LoVo (cell line): ENCODE results near the gene TNS3.

Experiments used
- DNase-seq: peaks from one replicate; pipeline ENCODE4 v3.0.0-alpha.2; 2016; ENCODE audit warnings: low spot score

The TNS3 gene

DNA sequence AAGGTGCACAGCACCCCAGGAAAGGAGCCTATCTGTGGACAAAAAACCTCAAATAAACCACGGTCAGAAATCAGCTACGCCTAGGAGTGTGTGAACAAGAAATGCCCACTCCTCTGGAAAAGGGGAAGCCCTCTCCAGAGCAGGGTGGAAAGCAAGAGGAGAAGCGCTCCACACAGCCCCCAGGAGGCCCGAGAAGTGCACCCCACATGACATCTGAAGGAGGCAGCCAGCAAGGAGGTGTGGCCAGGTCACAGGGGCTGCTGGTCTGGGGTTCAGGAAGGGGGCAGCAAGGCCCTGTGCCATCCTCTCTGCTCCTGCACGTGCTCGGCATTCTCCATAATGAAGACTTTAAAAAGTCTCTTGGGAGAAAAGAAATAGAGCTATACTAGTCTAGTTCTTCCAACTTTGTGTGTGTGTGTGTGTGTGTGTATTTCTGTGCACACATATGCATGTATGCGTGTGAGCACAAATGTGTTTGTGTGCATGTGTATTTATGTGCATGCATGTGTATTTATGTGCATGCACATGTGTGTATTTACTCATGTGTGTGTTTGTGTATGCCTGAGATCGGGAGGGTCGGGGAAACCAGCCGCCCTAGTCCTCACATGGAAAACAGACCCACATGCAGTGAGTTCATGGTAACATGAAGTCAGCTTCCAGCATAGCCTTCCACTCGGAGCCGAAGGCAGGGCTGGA lies 76.5 kb downstream of the TNS3 start:
- no peak for DNase-seq

DNA sequence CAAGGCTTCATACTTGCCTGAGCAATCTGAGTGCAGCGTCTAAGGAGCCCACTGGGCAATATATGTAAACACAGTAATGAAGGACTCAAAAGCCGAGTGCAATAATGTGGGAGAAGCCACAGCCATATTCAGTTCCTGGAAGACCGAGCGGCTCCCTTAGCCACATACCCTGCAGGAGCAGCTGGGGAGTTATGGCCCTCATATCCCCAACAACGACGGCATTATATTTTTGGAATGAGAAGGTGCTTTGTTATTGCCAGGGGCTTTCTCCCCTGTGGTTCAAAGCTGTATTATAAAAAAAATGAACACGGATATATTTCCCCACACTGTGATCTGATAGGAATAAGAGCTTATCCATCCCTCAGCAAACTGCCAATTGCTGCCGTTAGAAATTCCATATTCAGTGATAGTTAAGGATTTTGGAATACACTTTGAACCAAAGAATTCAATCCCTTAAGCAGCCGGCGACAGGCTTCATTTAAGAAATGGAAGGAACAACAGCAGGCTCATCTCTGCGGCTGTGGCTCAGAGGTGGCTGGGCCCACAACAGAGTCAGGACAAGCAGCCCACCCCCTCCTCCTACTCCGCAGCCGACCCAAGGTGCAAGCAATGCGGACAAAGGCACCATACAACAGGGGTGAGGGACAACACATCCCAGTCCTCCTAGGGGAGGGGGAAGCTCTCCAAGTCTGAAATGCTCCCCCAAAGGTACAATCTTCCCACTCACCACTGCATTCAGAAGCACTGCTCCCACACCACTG lies 77.2 kb downstream of the TNS3 start:
- no peak for DNase-seq

DNA sequence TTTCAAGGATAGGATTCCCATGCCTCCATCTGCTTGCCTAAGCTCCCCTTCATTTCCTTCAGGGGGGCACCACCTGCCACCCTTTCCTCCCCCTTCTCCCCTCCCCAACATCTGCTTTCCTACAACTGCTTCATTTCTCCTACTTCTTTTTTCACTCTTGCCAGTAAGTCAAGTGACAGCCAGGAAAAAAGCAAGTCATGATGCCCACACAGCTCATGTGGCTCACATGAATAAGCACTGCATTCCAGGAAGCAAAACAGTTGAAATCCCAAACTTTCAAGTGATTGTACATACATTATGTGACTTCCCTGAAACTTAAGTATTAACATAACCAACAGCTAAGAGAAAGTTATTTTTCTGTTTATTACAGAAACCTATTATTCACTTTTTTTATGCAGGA lies 78.6 kb downstream of the TNS3 start:
- no peak for DNase-seq

DNA sequence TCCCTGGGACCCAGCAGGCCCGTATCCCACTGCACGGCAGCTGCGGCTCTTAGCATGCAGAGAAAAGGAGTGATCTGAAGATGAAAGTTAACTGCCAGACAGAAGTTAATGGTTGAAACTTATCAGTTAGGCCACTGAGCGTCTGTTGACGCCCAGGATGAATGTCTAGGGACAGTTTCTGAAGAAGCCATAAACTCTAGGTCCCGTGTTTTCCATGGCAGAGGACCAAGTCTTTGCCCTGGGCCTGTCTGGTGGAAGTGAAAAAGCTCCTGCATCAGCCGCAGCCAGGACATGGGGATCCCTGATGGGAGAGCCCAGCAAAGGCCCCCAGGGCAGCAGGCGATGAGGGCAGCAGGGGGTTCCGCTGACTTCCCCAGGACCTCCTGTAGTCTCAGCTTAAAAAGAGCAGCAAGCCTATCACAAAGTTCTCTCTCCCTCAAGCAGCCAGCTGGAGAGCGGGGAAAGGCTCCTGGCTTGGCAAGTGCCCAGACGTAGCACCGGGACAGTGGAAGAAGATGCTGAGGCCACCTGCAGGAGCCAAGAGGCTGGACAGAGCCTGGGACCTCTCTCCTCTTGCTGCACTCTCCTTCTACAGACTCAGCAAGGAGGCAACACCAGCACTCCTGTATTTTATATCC lies 79.6 kb downstream of the TNS3 start:
- DNase-seq: no peak

DNA sequence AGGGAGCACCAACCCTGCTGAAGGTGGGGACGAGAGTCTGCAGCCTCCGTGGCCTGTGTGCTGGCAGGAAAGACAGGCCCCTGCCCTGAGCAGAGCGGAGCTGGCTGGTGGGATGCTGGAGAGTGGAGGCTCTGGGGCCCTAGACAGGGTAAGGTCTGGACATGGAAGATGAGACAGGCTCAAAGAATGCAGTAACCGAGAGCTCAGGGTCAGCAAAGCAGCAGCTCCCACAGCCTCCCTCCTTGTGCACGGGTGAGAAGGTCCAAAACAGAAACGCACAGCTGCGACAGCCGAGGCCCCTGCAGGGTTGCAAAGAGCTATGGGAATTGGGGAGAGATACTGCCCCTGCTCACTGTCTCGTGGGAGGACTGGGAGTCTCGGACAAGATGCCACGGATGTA lies 80.5 kb downstream of the TNS3 start:
- DNase-seq: no peak

DNA sequence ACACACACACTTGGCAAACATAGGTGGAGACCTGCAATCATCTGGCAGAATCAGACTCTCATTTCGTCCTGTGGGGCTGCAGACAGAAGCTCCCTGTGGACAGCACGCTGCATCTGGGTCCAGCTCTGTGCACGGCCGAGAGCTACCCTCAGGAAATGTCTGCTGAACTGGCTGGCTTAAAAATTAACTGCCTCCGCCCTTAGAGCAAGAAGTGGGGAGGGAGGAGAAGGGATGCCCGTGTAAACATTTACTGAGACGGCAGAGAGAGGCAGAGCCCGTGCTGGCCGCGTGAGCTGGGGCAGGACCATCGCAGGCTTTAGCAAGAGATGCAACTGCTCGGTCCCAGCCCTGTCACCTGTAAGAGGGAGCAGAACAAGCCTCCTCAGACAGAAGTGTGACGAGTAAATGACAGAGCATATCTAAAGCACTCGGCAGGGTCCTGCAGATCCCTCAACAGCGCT lies 81.8 kb downstream of the TNS3 start:
- DNase-seq: no peak

DNA sequence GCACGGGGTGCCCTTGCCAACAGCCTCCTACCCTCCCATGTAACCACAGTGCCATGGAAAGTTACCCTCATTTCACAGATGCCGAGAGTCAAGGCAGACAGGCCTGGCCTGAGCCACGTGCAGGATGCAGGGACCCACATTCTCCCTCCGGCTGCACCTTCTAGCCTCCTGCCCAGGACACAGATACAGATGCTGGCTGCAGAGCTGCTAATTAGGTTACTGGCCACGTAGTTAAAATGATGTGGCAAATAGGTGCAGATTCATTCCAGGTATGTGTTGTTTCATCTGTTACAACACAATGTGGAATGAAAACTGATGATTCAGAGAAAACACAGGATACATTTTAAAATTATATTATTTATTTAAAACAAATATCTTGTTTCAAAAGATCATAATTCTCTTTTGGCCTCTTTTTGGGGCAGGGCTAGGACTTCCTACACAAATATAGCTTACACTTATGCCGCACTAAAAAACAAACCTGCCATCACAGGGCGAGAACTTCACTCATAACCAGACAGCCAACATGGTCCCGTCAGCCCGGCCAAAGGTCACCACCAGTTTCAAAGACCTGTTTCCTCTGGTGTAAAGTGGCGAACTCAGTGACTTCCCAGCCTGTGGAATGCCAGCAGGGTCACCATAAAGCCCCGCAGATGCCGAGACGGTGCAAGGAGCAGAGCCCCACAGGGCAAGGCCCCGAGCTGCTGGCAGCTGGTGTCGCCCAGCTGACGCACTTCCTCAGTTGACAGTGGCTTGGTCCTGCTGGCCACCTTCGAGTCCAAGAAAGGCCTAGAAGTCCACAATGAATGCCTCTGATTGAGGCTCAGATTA lies 83.5 kb downstream of the TNS3 start:
- no peak for DNase-seq

DNA sequence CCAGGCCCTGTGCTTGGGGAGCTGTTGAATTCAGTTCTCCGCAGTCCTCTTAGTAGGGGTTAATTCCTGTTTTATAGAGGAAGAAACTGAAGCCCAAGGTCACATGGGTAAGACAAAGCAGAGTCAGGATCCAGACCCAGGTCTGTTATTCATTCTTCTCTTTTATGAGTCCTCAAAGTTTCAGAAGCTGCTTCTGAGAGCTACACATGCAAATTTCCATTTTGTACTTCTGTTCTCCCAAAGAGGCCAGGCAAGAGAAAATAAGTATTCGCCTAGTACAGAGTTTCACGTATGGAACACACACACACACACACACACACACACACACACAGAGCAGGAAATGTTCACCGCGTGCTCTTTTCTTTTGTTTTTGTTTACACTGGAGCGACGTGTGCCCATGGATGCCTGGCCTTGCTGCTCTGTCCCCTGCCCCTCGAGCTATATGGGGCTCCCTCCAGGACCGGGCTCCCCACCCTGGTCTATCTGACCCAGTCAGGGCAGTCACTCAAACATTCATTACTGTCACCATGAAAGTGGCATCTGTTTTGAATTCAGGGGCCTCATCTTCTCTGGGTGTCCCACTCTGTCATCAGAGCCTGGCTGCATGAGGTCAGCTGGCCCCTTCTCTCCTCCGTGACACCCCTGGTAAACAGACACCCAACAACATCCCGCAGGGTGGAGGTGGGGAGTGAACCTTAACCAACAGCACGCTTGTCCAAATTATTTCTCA lies 84.4 kb downstream of the TNS3 start:
- DNase-seq: no peak

DNA sequence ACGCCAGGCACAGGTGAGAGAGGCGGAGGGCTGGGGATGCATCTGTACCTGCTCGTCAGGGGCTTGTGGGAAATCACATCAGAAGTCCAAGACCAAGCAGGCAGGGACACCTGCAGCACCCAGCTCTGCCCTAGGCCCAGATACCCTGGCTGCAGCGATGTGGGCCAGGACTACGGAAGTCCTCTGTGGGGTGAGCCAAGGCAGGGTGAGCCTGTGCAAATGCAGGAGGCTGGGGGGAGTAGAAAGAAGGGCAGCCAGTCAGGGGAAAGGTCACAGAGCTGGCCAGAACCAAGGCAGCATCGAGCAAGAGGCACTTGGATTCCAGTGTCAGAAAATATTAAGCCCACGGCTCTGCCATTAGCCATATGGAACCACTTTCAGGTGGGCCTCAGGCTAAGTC lies 85.2 kb downstream of the TNS3 start:
- no peak for DNase-seq

DNA sequence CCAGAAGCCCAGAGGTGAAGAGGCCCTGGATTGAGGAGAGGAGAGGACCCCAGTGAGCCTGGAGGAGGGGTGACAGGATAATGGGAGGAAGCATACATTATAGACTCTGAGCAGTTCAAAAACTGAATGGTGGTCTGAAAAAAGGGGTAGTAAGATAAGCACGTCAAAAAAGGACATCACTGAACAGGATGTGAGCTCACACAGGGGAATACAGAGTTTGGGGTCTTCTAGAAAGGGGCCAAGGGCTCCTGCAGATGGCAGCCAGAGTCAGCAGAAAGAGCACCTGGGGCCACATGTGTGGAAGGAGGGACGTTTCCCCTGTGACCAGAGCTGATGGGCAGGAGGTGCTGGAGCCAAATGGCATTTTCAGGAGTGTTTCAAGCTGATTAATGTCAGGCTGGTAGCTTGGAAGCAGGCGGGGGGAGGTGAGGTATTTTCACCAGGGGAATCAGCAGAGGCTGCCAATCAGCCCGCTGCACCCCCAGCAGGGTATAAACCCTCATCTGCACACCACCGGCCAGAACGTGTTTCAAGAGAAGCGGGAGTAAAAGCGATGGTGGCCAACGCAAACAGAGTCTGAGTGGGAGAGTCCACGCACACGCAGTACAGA lies 85.8 kb downstream of the TNS3 start:
- no peak for DNase-seq

DNA sequence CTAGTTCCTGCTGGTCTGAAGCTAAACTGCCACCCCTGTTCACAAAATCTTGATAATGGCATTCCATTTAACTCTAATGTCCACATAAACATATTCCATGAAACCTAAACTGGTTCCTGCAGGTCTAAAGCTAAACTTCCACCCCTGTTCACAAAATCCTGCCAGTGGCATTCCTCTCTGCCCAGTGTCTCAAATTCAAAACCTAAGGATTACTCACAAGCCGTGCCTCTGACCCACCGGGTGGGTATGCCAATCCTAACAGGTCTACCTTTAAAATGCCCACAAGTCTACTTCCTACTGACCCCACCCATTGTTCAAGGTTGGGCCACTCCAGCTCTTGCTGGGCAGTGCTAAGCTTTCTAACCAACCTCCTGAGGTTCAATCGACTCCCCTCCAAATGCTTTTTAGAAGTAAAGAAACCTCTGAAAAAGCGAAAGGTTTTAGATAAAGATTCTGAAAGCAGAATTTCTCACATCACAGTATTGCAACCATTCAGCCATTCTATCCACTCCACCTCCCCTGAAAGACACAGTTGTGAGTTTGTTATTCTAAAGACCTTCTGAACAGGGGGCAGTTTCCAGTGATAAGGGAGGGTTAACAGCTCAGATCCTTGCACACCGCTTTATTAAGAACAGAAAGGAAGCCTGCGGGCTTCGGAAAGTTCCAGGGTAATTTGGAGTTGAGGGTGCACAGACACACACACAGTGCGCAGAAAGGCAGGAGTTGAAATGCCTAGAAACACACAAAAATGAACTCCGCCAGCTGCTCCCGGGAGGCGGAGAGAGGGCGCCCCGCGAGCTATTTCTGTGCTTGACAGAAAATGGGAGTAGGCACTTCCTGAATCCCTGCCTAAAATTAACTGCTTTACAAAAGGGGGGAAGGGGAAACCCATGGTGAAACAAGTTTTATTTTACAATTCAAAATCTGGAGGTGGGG lies 87.7 kb downstream of the TNS3 start:
- no peak for DNase-seq

DNA sequence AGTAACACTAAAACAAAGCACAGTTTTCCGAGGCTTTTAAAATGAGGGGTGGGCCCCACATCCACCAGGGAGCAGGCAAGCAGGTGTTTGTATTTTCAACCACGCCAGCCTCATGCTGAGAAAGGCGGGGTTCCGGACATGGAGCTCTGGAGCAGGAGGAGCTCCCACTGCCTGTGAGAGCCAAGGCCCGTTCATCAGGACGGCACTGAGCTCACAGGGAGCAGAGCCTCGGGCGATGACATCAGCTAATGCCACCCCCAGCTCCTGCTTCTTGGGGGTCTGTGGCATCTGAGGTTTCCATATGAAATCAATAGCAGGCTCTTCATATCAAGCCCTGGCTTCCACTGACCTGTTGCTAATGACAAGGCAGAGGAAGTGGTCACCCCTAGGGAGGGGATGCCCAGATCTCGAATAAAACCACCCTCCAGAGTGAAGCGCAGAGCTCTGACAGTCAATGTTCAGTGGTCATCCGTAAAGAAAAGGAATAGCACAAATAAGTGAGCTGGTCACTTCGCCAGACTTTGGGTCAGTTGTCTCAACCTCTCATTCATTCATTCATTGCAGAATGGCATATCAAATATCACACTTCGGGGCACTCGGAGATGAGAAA lies 89.1 kb downstream of the TNS3 start:
- DNase-seq: no peak

DNA sequence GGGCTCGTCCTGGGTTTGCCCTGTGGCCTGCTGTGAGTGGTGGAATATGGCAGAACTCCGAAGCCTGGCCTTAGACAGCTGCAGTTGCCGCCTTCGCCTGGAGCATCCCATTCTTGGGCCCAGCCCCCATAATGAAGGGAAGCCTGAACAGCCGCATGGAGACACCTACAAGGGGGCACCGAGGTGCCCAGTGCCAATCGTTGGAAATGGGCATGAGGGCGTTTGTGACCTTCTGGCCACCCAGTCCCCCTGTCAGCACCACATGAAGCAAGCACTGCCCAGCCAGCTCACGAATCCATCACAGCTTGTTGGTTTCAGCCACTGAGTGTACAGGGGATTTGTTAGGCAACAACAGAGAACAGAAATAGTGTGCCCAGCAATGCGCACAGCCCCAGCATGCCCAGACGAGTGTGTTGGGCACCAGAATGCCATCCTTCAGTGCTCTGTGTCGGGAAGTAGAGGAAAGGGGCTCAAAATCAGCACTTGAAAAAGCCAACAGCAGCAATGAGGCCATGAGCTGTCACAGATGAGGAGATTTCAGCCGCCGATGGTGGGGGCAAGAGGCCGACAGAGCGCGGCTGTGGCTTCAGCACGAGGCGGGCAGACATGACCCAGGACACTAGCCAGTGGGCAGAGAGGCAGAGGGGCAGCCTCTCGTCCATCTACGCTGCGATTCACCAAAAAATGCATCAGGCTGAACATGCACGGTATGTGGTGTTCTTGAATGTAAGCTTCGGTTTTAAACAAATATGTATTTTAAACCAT lies 91.2 kb downstream of the TNS3 start:
- DNase-seq: no peak

DNA sequence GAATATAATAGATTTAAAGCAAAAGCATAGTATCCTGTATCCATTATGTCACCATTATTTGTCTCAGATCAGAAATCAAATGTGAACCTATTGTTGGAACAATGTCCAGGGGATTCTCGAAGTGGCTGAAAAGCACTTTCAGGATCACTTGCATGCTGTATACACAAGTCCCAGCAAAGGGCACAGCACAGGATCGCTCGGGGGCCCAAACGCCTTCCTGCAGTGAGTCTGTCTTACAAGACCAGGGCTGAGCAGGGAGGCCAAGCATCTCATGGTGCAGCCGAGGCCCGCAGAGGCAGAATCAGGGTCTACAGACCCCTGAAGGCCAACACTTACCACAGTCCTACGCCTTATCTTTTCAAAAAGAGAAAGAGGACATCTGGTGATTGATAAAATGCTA lies 92.3 kb downstream of the TNS3 start:
- no peak for DNase-seq

DNA sequence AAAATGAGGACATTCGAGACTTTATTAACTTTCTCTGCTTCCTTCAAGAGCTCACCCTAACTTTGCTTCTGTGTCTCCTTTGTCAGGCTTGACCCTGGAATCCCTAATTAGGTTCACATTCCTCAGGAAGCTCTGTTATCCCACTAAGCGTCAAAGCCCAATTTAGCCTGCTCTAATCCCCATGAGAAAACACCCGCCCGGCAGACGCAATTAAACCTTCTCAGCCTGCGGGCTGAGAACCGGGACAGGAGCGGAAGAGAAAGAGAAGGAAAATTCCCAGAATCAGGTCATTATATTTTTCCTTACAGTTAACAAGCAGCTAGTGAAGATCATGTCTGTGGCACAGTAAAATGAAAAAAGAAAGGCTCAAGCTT lies 93.0 kb downstream of the TNS3 start:
- DNase-seq: no peak

DNA sequence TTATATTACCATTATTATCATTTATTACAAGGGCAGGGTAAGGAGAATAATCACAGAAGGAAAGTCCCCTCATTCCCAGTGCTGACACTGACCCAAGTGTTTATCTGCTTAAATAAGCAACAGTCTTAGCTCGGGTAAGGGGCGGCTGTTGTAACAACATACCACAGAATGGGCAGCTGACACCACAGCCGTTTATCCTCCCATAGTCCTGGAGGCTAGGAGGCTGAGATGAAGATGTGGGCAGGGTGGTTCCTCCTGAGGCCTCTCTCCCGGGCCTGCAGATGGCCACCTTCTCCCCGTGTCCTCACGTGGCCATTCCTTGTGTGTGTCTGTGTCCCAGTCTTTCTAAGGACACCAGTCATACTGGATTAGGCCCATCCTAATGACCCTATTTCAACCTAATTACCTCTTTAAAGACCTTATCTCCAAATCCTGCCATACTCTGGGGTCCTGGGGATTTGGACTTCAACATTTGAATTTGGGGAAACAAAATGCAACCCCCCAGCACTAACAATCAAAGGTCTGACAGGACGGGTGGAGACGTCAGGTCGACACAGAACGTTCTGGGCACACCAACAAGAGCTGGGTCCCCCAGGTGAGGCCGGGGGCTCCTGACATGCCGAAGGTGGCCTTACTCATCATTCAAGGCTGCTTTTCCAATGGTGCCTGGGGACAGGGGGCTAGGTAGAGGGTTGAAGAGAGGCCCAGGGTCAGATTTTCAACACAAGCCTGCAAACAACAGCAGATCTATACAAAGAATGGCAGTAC lies 93.5 kb downstream of the TNS3 start:
- DNase-seq: no peak

DNA sequence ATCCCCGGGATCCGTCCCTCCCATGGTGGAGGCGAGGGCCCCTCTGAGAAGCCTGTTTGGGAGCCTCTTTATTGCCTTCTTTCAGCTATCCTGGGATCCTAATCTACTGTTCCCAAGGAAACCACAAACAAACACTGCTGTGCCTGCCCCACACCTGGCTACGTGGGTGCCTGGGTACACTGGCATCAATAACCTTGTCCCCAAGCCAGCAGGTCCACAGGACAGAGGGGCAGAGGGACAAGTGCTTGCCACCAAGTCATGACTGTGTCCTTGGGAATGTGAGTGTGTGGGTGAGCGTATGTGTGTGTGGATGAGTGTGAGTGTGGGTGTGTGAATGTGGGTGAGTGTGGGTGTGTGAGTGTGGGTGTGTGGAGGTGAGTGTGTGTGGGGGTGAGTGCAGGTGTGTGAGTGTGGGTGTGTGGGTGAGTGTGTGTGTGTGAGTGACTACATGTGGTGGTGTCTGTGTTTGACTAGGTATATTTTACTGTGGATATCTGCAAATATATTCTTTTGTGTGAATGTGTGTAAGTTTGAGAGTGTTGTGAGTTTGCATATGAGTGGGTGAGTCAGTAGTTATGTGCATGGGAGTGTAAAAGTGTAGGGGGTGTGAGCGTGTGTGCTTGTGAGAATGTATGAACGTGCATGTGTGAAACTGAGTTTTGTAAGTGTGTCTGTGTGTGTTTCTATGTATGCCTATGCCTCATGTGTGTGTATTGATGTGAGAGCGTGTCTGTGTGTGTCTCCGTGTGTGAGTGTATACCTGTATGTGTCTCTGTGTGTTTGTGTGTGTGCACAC lies 96.1 kb downstream of the TNS3 start:
- peak; percentile 54 for DNase-seq
